Upper lobe of right lung (tissue), 1 donor: ENCODE measurements around the gene ATP10D. TPM values are rescaled to one million over a fixed set of nuclear protein-coding genes. Genes with fewer than 3 reads are reported as not detected.
"Not testable (repeated sequence)": the region's sequence is repeated elsewhere in the genome, so short reads cannot be mapped to it uniquely, and the experiment has no call there.

ENCODE experiments used
- ATAC-seq: fragments of 200-7000 bp; cut with Tn5 transposase; one replicate; pipeline ENCODE4 v1.9.1; 2020; ENCODE audit warnings: mild to moderate bottlenecking, moderate library complexity
- DNase-seq: peaks from one replicate; pipeline ENCODE4 v3.0.0-alpha.2; 2020
- H3K27ac ChIP-seq: fragments of 200-600 bp; one replicate; pipeline ENCODE4 v1.8.0; 2022
- H3K27me3 ChIP-seq: fragments of 200-600 bp; one replicate; pipeline ENCODE4 v1.8.0; 2022; ENCODE audit warnings: mild to moderate bottlenecking
- H3K36me3 ChIP-seq: fragments of 200-600 bp; one replicate; pipeline ENCODE4 v1.8.0; 2022
- H3K4me1 ChIP-seq: fragments of 200-600 bp; one replicate; pipeline ENCODE4 v1.8.0; 2022
- H3K4me3 ChIP-seq: fragments of 200-600 bp; one replicate; pipeline ENCODE4 v1.8.0; 2022; ENCODE audit warnings: mild to moderate bottlenecking
- H3K9me3 ChIP-seq: fragments of 200-600 bp; one replicate; pipeline ENCODE4 v1.8.0; 2022
- intact Hi-C: fragments of 100-400 bp; cut with DNase I; formaldehyde crosslinking; loops from one replicate; pipeline ENCODE4 v1.11.0; 2022
- total RNA-seq: library from RNA; stranded (reverse); fragmentation: NEBNext Ultra II Directional; extraction: Animal tissue kit (Norgen Biotek cat#: 25700); gene quantifications from one replicate; pipeline ENCODE4 v1.2.1, GENCODE V29; 2021
- TF ChIP-seq, protein P1 (sequence below): fragments of 200-600 bp; IDR thresholded peaks from one replicate; pipeline ENCODE4 v1.8.0; 2022; ENCODE audit warnings: antibody characterized with exemption
- donor health status: DM: no; HTN: yes; CAD: no; lungs with severe emphysema.

ATP10D gene
- total RNA-seq, 1 donor from 2014 or later = 35.8 TPM

DNA sequence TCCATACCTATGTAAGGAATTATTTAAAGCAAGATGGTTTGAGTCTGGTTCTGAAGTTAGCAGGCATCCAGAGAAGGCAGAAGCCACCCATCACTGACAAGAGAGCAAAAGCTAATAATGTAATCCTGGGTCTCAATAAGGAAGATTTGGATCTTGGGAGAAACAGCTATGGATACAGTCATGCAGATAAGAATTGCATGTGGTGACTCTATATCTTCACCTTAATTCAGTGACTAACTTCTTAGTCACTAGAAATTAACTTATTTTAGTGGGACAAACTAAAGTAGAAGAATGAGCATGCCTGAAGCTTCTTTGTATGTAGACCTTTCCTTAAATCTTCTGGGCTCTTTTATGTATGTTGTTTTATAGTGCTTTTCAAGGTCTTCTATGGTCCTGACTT is 66.6 kb downstream of the ATP10D start:
- Histone ChIP-seq H3K4me1 (no peaks in the 10 kb centered on the region), H3K36me3 (peaks cover 37% of the 10 kb centered on the region), H3K4me3 (no peak overlapping the region), H3K27me3 (no peaks in the 10 kb centered on the region), H3K27ac (no peak overlapping the region), H3K9me3 (no peaks in the 10 kb centered on the region)
- intact Hi-C loops = no loop called here
- no peak for DNase-seq
- no peak for ATAC-seq
- TF ChIP-seq, protein P1, sequence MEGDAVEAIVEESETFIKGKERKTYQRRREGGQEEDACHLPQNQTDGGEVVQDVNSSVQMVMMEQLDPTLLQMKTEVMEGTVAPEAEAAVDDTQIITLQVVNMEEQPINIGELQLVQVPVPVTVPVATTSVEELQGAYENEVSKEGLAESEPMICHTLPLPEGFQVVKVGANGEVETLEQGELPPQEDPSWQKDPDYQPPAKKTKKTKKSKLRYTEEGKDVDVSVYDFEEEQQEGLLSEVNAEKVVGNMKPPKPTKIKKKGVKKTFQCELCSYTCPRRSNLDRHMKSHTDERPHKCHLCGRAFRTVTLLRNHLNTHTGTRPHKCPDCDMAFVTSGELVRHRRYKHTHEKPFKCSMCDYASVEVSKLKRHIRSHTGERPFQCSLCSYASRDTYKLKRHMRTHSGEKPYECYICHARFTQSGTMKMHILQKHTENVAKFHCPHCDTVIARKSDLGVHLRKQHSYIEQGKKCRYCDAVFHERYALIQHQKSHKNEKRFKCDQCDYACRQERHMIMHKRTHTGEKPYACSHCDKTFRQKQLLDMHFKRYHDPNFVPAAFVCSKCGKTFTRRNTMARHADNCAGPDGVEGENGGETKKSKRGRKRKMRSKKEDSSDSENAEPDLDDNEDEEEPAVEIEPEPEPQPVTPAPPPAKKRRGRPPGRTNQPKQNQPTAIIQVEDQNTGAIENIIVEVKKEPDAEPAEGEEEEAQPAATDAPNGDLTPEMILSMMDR = no peak

DNA sequence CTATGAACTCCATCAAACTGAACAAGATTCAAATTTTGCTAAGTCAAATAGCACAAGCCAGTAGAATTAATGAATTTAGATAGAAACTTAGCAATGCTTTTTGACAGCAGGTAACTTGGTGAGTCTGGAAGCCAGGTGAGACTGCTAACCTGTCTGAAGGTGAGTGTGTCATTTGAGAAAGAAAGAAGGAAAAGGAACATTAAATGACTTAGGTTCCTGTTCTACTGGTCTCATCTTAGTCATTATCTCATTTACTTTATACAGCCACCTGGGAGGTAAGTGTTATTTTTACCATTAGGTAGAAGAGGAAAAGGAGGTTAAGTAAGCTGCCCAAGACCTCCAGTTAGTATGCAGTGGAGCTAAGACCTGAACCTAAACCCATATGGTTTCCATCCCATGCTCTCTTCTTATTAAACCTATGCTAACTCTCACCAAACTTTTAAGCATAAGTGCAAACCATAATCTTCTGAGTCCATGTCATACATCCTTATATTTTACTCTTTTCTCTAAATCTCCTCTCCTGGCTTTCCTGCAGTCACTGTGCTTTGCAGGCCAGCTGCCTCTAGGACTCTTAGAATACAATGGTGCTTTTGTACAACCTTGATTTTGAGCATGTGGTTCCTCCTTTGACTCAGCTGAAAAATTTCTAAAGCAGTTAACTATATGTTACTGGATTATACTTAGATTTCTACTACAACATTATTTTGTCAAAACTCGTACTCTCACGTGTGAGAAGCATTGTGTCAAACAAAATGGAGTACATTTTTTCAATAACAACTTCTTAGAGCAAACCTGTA is 68.5 kb downstream of the ATP10D start:
- no peaks in the 10 kb centered on the region for H3K27me3 ChIP-seq
- H3K4me1 ChIP-seq = no peaks in the 10 kb centered on the region
- no peak for ATAC-seq
- no peak for DNase-seq
- TF ChIP-seq, protein P1 = no peak
- no peak overlapping the region for H3K4me3 ChIP-seq
- intact Hi-C loops = no loop called here
- peaks cover 29% of the 10 kb centered on the region for H3K36me3 ChIP-seq
- H3K27ac ChIP-seq = no peak overlapping the region
- H3K9me3 ChIP-seq = no peaks in the 10 kb centered on the region

DNA sequence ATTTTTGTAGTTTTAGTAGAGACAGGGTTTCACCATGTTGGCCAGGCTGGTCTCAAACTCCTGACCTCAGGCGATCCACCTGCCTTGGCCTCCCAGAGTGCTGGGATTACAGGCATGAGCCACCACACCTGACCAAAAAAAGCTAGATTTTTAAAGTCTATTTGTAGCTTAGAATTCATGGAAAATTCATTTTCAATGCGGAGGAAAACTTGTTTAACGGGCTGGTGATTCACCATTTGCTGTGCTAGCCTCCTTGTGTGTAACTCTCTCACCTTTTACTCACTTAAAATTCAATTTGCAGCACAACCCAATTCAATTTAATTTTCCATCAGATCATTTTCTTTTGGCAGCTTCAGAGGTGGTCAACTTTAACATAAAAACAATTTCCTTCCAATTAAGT is 70.8 kb downstream of the ATP10D start:
- intact Hi-C loops, DNase-seq, ATAC-seq, H3K4me1 ChIP-seq, H3K27me3 ChIP-seq, H3K27ac ChIP-seq, H3K4me3 ChIP-seq, H3K9me3 ChIP-seq: not testable (repeated sequence)
- H3K36me3 ChIP-seq = peaks cover 38% of the 10 kb centered on the region

DNA sequence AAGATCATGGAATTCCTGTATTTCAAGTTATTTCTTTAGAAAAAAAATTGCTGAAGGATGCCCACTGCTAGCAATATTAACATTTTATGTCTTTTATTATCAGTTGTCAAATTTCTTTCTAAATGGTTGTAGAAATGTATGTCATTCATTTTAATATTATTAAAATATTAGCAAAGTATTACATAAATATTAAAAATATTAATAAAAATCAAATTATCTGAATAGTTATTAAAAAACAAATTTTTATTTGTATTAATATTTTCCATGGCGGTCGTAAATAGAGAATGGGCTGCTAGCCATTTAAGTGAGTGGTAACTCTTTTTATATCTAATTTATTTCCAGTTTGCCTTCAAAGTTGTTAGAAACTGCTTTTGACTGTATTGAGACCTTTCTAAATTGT is 72.2 kb downstream of the ATP10D start:
- DNase-seq = no peak
- intact Hi-C loops = no loop called here
- no peaks in the 10 kb centered on the region for H3K4me1 ChIP-seq

DNA sequence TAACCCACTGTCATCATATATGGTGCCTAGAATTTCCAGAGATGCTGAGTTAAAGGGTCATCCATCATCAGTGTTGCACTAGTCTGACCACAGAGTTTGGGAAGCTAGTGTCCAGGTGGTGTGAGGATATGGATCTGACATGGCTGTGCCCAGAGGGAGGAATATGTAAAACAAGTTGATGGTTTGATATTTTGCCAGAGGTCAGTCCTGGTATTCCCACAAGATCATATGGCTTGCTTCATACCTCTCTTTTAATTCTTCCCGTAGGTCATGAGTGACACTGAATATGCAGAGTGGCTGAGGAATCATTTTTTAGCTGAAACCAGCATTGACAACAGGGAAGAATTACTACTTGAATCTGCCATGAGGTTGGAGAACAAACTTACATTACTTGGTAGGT is 75.6 kb downstream of the ATP10D start:
- Histone ChIP-seq H3K27me3 (no peaks in the 10 kb centered on the region), H3K4me3 (no peak overlapping the region), H3K4me1 (no peaks in the 10 kb centered on the region), H3K27ac (no peak overlapping the region), H3K9me3 (no peaks in the 10 kb centered on the region), H3K36me3 (peaks cover 44% of the 10 kb centered on the region)
- intact Hi-C loops = no loop called here
- TF ChIP-seq, protein P1 = no peak
- no peak for ATAC-seq
- no peak for DNase-seq

More for the DNA sequence above, 72.2 kb downstream of the ATP10D start:
- TF ChIP-seq, protein P1 = no peak
- Histone ChIP-seq H3K27me3 (no peaks in the 10 kb centered on the region), H3K36me3 (peaks cover 47% of the 10 kb centered on the region), H3K27ac (no peak overlapping the region), H3K9me3 (no peaks in the 10 kb centered on the region), H3K4me3 (no peak overlapping the region)
- ATAC-seq = no peak

DNA sequence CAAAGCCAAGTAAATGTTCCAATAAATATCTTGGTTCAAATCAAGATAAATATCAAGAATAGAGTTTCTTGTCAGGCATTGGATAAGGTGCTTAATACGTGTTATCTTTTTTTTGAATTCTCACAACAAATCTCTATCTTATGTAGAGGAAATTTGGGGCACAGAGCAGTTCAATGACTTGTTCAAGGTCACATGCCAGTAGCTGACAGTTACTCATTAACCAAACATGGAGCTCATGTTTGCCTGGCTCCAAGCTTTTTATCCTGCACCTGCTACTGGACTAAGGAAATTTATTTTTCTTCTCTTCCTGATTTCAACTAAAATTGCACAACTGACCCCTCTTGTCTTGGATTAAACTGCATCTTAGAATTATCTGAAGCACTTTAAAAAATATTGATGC is 76.3 kb downstream of the ATP10D start:
- H3K27me3 ChIP-seq = no peaks in the 10 kb centered on the region
- ATAC-seq (no peak), DNase-seq (no peak)
- H3K9me3 ChIP-seq = no peaks in the 10 kb centered on the region
- intact Hi-C loops = no loop called here
- peaks cover 42% of the 10 kb centered on the region for H3K36me3 ChIP-seq
- TF ChIP-seq, protein P1 = no peak
- no peaks in the 10 kb centered on the region for H3K4me1 ChIP-seq
- no peak overlapping the region for H3K27ac ChIP-seq
- H3K4me3 ChIP-seq = no peak overlapping the region
